NCI-H128 (cell line): ENCODE data around the gene TRAPPC1.

Source experiments
- DNase-seq: peaks from one replicate; lab custom pipeline; 2025; ENCODE audit not compliant: unreplicated experiment; lab: John Stamatoyannopoulos, UW

Gene TRAPPC1

DNA sequence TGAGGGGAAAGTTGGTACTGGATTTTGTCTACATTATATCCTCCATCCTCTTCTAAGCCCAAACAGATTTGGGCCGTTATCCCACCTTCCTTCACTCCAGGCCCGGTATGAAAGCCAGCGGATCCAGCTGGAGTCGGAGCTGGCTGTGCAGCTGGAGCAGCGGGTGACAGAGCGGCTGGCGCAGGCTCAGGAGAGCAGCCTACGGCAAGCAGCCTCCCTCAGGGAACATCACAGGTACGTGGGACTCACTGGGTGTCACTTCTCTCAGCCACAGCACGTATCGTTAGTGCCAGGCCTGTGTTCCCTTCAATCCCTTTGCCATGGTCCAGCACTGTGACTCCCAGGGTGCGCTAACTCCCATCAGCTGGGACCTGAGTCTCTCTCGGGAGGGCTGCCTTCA, 11.5 kb upstream of the TRAPPC1 start:
- DNase-seq, result no peak

DNA sequence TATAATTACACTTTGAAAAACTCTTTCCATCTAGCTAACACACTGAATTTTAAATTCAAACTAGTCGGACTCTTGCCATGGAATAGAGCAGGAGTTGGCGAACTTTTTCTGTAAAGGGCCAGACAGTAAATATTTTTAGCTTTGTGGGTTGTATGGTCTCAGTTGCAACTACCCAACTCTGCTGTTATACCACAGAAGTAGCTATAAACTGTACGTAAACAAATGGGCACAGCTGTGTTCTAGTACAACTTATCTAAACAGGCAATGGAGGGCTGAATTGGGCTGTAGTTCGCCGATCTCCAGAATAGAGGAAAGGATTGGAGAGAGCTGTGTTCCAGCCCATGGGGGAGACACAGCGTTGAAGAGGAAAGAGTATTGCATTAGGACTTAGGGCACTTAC, 9.0 kb upstream of the TRAPPC1 start:
- DNase-seq, result no peak

DNA sequence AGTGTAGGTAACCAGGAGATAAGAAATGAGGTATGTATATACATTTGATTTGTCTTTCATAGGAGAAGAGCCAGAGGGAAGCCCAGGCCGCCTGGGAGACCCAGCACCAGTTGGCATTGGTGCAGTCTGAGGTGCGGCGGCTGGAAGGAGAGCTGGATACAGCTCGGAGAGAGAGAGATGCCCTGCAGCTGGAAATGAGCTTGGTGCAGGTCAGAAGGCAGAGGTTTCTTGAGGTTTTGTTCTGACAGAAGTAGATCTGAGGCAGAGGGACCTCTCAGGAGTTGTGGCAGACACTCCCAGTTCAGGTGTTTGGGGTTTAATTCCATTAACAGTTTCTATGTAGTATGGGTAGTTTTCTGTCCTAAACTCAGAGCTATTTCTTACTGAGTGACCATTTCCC, 8.3 kb upstream of the TRAPPC1 start:
- no peak for DNase-seq

DNA sequence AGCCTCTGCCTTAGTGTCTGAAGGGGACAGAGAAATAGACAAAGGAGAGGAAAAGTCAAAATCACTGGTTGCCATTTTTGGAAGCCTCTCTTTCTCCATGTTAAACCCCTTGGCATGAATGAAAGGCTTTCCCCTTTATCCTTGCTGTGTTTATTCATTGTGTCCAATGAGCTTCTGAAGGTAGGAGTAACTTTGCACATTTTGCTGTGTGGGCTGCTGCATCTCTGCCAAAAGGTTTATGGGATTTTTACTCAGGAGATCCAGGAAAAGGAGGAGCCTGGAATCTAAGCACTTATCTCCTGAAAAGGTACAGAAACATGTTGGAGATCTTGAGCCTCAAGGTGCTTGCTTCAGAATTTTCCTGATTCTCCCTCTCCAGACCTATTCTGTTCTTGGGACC, 4.1 kb upstream of the TRAPPC1 start:
- no peak for DNase-seq

DNA sequence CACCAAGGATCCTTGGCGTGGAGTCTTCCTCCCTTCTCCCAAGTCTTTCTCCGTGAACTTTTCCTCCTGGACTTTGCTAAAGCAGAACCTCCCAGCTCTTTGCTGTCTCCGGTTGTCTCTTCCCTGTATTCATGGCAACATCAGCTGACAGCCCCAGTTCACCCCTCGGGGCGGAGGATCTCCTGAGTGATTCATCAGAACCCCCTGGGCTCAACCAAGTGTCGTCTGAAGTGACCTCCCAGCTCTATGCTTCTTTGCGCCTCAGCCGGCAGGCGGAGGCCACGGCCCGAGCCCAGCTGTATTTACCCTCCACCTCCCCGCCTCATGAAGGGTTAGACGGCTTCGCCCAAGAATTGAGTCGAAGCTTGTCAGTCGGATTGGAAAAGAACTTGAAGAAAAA, 1.2 kb upstream of the TRAPPC1 start:
- no peak for DNase-seq

DNA sequence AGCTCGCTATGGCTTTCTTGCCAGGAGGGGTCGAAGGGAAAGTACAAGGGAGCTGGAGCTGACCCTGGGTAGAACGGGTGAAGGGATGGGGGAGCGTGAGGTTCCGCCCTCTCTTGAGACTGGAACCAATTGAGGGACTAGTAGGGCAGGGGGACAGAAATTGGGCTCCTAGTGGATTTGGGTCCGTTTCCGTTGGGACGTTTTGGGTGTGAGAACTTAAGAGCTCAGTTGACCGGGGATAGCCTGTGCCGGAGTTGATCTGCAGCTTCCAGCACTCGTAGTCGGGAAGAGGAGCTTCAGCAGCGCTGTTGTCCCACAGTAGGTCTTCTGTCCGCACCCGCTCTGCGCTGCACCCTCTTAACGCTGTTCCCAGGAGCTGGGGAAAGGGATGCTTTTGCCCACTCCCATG, 741 bp upstream of the TRAPPC1 start:
- no peak for DNase-seq

DNA sequence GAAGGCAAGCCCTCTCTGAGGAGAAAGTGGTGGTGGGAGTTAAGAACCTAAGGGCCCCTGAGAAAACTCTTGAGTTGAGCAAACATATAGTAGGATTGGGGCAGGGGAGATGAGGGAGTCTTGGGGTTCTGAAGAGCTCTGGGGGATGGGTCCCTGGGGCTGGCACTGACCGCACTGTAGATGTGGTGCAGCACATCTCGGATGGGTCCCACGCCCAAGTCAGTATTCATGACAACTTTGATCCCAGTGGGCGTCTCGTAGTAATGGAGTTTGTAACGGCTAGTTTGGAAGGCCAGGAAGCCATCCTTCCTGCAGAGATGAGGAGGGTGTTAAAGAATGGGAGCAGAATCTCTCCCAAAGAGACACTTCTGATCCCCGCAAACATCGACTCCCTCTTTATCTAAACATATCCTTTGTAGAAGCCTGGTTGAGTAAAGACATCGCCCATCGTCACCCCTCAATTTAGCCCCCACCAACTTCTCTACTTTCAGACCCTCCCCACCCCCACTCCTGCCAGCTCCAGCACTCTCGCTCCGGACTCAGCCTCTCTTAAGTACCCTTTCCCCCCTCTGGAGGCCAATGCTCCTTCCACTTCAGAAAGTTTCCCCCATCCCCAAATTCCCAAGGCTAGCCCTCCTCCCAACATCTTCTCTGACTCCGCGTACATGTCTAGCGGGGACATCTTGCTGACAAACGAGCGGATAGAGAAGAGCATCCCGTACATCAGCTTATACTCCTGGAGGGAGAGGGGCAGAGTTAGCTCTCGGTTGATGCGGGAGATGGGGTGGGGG, 710 bp downstream of the TRAPPC1 start:
- no peak for DNase-seq

DNA sequence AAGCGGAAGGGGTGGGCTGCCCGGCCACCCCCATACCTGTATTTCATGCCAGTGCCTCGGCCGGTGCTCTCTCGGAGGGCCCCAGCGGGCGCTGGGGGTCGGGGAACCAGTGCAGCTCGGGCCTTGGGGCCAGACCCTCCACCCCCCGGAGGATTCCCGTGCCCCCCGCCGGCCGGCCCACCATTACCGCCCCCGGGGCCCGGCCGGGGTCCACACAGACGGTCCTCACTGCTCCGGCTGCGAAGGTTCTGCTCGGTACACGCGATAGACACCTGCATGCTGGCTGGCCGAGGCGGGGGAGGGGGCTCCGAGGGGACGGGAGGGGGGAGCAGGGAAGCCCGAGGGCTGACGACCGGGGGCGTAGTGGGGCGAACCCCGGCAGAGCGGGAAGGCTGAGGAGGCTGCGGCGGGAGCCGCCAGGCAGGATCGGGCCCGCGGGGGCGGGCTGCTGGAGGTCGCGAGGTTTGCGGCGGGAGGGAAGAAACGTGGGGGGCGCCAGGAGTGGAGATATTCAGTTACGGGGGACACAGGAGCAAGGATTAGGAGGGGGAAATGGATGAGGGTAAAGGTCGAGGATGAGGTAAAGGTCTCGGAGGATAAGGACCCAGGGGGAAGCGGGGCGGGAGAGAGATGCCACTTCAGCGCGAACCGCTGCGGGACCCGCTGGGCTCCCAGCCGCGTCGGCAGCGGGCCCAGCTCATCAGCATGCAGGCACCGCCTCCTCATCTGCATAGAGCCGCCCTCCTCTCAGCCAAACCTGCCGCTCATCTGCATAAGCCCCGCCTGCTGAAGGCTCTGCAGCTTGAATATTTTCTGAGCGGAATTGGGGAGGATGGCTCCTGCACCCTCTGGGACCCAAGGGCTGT, 2.4 kb downstream of the TRAPPC1 start, which contains the start of gene KCNAB3:
KCNAB3 (minus strand) TSS at position 699 of the 866 bp plus-strand sequence; CDS start at position 278, 421 bp downstream.
- no peak for DNase-seq

DNA sequence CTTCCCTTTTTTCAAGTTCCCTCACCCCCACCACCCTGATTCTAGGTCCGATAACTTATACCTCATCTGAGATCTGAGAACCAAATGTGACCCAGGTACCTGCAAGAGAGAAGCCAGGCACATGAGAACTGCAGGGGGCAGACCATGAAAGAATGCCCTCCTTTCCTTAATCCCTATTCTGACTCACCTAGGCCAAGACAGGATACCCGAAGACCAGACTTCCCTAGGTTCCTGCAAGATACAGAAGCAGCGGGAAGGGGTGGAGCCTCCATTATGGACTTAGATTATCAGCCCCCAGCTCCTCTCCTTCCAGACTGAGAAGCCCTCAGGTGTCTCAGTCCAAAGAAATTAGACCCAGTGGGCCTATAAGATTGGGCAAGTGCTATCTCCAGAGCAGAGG, 4.2 kb downstream of the TRAPPC1 start:
- no peak for DNase-seq

DNA sequence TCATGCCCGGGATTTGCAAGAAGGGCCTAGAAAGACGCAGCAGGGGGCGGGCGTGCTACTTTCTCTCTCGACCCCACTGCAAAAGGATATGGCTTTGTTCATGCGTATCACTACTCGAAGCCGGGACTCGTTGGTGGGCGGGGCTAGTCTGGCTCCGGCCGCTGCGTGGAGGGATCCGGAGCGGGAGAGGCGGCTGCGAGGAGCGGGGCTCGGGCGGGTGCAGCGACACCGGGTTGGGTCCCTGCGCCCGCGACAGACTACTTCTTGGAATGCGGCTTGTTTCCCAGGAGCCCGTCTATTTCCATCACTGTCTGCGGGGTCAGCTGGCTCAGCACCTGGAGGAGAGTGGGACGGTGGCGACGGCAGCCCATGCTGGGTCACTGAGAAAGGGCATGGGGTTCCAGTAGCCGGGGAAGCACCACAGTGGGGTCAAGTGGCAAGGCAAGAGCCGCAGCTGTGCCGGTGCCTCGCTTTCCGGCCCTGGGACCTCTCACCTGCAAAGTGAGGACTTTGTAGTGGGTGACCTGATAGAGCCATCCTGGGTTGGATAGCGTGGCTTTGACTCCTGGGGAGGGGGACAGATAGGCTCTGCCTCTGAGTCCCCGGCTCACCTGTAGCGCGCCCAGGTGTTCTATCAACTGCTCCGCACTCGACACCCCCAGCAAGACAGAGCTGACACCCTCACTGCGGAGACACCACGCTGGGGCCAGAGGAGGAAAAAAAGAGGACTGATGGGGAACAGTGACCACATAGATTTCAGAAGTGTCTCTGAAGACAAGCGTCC, 8.7 kb downstream of the TRAPPC1 start:
- no peak for DNase-seq

DNA sequence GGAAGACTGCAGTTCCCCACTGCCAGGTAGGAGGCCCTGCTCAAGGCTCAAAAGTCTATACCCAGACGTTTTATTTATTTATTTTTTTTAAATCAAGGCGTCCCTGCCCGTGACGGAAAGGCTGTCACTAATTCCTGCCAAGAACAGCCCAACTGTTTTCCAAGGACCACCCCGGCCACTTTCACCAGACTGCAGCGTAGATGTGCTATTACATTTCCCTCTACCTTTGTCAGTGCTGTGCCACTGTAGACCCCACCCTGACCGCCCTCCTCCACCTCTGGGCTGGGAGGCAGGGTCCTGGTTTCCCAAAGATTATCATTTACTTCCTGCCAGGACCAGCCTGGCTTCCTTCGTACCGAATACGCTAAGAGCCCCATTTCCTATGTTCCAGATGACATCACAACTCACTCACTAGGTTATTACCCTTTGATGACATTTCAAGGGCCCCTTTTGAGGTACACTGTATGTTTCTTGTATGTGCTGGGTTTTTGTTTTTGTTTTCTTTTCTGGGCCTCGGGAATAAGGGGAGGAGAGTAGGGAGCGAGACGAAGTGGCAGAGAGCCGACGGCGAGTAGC, 9.4 kb downstream of the TRAPPC1 start:
- DNase-seq, result no peak

DNA sequence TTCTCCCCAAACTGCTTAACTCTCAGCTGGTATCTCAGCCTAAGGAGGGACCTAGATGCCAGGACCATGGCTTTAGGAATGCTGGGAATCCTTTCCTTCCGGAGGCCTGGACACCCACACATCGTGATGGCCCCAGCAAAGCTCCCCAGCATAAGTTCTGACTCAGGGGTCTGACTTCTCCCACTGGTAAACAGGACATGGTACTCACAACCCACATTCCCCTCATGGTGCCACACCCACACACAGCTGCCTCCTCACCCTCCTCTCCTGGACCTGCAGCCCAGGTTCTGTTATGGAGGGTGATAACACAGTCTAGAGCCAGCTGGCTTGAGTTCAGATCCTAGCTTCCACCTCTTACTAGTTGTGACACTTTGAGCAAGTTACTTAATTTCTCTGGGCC, 14.9 kb downstream of the TRAPPC1 start:
- DNase-seq, result no peak

DNA sequence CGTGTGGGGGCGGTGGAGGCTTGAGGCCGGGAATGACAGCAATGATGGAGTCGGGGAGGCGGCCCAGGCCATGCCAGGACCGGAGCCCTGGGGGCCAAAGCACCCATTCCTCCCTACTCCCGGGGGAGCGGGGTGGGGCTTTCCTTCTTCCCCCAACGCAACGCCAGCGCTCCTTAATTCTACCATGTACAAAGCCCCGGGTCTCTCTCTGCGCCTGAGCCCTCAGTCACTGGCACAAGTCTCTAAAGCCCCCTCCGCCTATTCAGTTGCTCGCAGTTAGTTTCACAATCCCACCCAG, 15.4 kb downstream of the TRAPPC1 start:
- DNase-seq, result no peak

DNA sequence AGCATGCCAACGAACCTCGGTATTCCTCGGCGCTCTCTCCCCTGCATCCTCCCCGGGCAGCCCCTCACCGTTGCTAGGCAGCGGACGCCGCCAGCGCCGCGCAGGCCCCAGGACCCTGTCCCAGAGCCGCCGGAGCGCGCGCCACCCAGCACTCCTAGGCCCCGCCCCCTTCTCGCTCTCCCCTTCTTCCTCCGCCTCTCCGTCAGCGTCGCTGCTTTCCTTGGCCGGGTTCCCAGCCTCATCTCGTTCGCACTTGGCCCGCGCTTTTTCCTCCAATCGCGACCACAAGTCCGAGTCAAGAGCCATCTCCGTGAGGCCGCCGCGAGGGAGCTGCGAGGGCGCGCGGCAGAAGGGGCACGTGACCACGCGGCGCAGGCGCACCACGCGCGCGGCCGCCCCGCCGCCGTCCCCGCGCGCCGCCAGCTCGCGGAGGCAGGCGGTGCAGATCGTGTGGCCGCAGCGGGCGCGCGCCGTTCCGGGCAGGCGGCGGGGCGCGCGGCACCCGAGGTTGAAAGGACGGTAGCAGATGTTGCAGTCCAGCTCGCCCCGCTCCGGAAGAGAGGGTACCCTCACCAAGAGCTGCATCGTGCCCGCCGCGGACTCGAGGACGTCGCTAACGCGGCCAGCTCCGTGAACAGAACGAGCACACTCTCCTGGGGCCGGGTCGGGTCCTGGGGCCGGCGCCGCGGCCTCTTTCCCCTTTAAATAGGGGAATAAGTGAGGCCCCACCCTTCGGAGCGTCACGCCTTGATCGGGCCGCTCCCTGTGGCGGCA, 15.9 kb downstream of the TRAPPC1 start, which contains the start of gene RNF227:
RNF227 (minus strand) TSS at position 679 of the 774 bp plus-strand sequence; CDS start at position 585, 94 bp downstream.
- peak; percentile 93 for DNase-seq

DNA sequence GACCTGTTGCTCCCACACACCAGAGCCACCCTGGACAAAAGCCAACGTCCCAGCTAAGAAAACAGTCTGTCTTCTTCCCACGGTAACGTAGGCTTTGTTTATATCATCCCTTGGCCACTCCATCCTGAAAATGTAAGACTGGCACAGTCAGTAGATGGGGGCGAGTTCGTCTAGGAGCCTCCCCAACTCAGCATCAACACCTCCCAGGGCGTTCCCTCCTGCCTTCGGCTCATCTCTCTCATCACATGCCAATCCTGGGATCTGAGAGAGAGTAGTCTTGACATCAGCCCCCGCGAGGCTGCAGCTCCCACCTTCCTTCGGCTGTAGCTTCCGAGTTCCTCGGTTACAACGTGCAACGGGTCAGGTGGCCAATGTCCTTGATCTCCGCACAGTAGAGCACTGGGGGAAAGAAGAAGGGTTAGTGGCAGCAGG, 16.6 kb downstream of the TRAPPC1 start:
- DNase-seq, result no peak

DNA sequence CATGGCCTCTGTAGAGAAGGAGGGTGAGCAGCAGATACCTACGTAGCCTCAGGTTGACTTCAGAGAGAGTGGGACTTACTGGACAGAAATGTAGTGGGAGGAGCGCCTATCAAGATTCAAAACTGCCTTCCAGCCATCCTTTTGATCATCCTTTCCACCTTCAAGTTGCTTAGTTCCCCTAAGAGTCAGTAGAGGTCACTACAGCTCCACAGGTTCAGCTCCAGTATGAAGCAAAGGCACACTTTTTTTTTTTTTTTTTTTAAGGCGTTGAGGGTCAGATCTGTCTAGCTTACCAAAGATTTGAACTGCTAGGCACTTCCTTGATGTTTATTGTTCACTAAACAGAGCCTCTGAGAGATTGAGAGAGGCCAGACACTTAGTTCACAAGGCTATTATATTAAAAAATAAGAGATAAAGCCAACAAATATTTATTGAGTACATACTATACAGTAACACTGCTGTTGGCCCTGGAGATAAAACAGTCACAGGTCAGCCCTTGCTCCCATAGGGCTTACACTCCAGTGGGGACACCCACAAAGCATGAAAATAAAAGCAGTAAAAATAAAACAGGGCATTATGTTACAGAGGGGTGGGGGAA, 18.7 kb downstream of the TRAPPC1 start:
- no peak for DNase-seq

DNA sequence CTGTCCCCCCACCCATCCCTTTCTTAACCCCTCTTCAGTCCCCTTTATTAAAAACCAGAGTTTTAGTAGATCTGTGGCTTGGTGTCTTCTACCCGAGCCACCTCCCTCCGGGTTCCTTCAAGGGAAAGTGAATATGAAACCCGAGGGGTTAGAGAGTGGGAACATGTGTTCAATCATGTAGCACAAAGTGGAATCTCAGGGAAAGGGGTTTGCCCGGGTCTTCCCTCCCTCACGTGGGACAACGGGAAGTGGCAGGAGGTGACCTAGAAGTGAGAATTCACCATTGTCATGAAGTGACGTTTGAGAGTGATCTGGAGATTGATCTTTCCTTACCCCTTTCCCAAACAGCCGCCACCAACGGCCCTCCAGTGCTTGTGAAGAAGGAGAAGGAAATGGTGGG, 20.6 kb downstream of the TRAPPC1 start:
- no peak for DNase-seq

DNA sequence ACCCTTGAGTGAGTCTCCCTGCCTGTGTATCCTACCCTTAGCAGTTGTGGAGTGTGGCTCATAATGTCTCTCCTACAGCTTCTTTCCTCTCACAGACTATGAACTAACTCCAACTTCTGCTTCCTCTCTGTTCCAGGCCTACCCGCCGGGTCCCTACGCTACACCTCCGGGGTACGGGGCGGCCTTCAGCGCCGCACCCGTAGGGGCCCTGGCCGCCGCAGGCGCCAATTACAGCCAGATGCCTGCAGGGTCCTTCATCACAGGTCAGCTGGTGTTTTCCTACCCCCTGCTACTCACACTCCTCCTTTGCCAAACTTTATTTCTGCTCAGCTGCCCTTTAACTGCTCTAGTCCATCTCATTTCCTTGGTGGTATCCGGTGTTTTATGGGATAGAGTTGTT, 21.0 kb downstream of the TRAPPC1 start:
- no peak for DNase-seq

DNA sequence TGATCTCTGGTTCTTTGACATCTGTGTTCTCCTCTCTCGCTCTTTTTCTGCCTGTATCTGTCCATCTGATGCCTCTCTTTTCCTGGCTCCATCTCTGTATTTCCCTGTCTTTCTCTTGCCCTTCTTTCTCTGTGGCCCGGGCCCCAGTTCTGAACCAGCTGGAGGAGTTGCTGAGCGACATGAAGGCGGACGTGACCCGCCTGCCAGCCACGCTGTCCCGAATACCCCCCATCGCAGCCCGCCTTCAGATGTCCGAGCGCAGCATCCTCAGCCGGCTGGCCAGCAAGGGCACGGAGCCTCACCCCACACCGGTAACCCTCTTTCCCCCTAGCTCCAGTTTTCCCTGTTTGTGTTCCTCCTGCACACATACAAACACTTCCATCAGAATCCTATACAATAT, 21.5 kb downstream of the TRAPPC1 start:
- no peak for DNase-seq

DNA sequence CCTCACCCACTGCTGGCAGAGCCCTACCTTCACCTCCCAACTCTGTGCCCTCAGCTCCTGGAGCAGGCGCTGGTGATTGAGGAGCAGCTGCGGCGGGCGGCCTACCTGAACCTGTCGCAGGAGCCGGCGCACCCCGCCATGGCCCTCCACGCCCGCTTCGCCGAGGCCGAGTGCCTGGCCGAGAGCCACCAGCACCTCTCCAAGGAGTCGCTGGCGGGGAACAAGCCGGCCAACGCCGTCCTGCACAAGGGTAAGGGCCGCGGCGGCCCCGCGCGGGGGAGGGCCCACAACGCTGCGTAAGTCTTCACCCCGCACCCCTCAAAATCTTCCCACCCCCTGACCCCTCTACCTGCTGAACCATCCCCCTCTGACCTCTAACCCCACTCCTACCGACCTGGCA, 22.7 kb downstream of the TRAPPC1 start:
- no peak for DNase-seq
